Smooth muscle cell (in vitro differentiated cells): Measurements from ENCODE around the gene CDK12. TPM values are rescaled to one million over a fixed set of nuclear protein-coding genes. Genes with fewer than 3 reads are reported as not detected.
"Not testable (repeated sequence)": the region's sequence is repeated elsewhere in the genome, so short reads cannot be mapped to it uniquely, and the experiment has no call there.

Experiments used
- DNase-seq: peaks from one replicate; lab custom pipeline; 2025; ENCODE audit not compliant: unreplicated experiment; lab: John Stamatoyannopoulos, UW
- H2AFZ ChIP-seq: fragments of 200-600 bp; sonication (generic); 2 replicates; pipeline ENCODE4 v1.6.0; 2016; ENCODE audit warnings: antibody characterized with exemption, low read depth, mild to moderate bottlenecking
- H3F3A ChIP-seq: fragments of 200-600 bp; sonication (generic); 2 replicates; pipeline ENCODE4 v1.6.0; 2017; ENCODE audit warnings: antibody characterized with exemption, low read depth
- H3K27ac ChIP-seq: fragments of 200-600 bp; sonication (generic); 2 replicates; pipeline ENCODE4 v1.5.1; 2016; ENCODE audit warnings: low read depth, mild to moderate bottlenecking
- H3K27me3 ChIP-seq: fragments of 200-600 bp; sonication (generic); 2 replicates; pipeline ENCODE4 v1.6.1; 2016; ENCODE audit warnings: low read depth, mild to moderate bottlenecking
- H3K36me3 ChIP-seq: fragments of 200-600 bp; sonication (generic); 2 replicates; pipeline ENCODE4 v1.5.1; 2016; ENCODE audit warnings: low read depth
- H3K4me1 ChIP-seq: fragments of 200-600 bp; sonication (generic); 2 replicates; pipeline ENCODE4 v1.5.1; 2016; ENCODE audit warnings: low read depth
- H3K4me2 ChIP-seq: fragments of 200-600 bp; sonication (generic); 2 replicates; pipeline ENCODE4 v1.6.0; 2016; ENCODE audit warnings: mild to moderate bottlenecking
- H3K4me3 ChIP-seq: fragments of 200-600 bp; sonication (generic); 2 replicates; pipeline ENCODE4 v1.5.1; 2016; ENCODE audit warnings: mild to moderate bottlenecking
- H3K79me2 ChIP-seq: fragments of 200-600 bp; sonication (generic); 2 replicates; pipeline ENCODE4 v1.6.0; 2016; ENCODE audit warnings: low read depth, mild to moderate bottlenecking
- H3K9ac ChIP-seq: fragments of 200-600 bp; sonication (generic); 2 replicates; pipeline ENCODE4 v1.6.0; 2016; ENCODE audit warnings: low read depth
- H3K9me3 ChIP-seq: fragments of 200-600 bp; sonication (generic); replicated peaks from 2 replicates; pipeline ENCODE4 v1.5.1; 2016; ENCODE audit warnings: low read depth
- H4K20me1 ChIP-seq: fragments of 200-600 bp; sonication (generic); 2 replicates; pipeline ENCODE4 v1.6.0; 2016; ENCODE audit warnings: low read depth
- WGBS: methylation state at CpG from one replicate; pipeline ENCODE4 v1.1.7; 2016; ENCODE audit warnings: low lambda C conversion rate; 5-methylcytosine and 5-hydroxymethylcytosine counted together
- polyA plus RNA-seq: library from polyadenylated mRNA; unstranded; fragments of >200 nt; fragmentation: Nextera tagmentation; extraction: Ambion mirVana; gene quantifications from 2 replicates; pipeline ENCODE4 v1.2.1, GENCODE V29; 2016
- total RNA-seq: library from RNA; depleted of rRNA; stranded (reverse); fragments of >200 nt; gene quantifications from 2 replicates; pipeline ENCODE4 v1.2.3, GENCODE V29; 2014
- TF ChIP-seq, protein P1 (sequence below): fragments of 200-600 bp; sonication (generic); IDR thresholded peaks from 2 replicates; pipeline ENCODE4 v1.5.1; 2017; ENCODE audit warnings: borderline replicate concordance, mild to moderate bottlenecking, antibody characterized with exemption; ENCODE audit not compliant: insufficient read depth, poor library complexity, severe bottlenecking

The CDK12 gene
- total and polyA plus RNA-seq, 2 experiments from 2014 or later, result 5.8 to 37.7 TPM

DNA sequence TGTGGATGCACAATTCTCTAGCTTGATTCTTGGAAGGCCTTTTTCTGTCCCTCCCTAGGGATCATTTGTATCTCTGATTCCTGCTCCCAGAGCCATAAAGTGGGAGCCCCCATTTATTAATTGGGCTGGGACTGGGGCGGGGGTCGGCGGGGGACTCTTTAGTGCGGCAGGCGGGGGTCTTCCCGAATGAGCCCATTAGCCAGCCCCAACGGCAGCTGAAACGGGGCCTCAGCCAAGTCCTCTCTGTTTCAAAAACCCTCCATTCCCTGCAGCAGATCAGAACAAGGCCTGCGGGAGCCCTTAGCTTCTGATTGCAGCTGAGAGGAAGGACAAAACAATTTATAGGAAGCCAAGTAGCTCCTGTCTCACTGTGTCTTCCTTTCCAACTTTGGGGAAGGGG lies 79.3 kb downstream of the CDK12 start:
- Histone ChIP-seq H3K4me3 (no peak overlapping the region), H3K36me3 (no peaks in the 10 kb centered on the region), H2AFZ (no peak overlapping the region), H4K20me1 (no peaks in the 10 kb centered on the region), H3K27ac (no peak overlapping the region), H3F3A (no peaks in the 10 kb centered on the region), H3K4me1 (no peaks in the 10 kb centered on the region), H3K79me2 (no peaks in the 10 kb centered on the region), H3K9ac (no peak overlapping the region), H3K27me3 (no peaks in the 10 kb centered on the region), H3K4me2 (no peak overlapping the region), H3K9me3 (no peaks in the 10 kb centered on the region)
- 94% methylated on average over 9 of the region's 9 CpGs for WGBS
- no peak for DNase-seq
- TF ChIP-seq, protein P1, sequence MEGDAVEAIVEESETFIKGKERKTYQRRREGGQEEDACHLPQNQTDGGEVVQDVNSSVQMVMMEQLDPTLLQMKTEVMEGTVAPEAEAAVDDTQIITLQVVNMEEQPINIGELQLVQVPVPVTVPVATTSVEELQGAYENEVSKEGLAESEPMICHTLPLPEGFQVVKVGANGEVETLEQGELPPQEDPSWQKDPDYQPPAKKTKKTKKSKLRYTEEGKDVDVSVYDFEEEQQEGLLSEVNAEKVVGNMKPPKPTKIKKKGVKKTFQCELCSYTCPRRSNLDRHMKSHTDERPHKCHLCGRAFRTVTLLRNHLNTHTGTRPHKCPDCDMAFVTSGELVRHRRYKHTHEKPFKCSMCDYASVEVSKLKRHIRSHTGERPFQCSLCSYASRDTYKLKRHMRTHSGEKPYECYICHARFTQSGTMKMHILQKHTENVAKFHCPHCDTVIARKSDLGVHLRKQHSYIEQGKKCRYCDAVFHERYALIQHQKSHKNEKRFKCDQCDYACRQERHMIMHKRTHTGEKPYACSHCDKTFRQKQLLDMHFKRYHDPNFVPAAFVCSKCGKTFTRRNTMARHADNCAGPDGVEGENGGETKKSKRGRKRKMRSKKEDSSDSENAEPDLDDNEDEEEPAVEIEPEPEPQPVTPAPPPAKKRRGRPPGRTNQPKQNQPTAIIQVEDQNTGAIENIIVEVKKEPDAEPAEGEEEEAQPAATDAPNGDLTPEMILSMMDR, result no peak

GRCh38 chr17:39541652-39542051 lies 80.4 kb downstream of the CDK12 start:
- no peak overlapping the region for H3K4me3 ChIP-seq
- no peaks in the 10 kb centered on the region for H3K36me3 ChIP-seq
- no peak overlapping the region for H3K27ac ChIP-seq
- no peaks in the 10 kb centered on the region for H4K20me1 ChIP-seq
- no peaks in the 10 kb centered on the region for H3K9me3 ChIP-seq
- no peak overlapping the region for H3K4me2 ChIP-seq
- no peak for DNase-seq
- no peaks in the 10 kb centered on the region for H3K27me3 ChIP-seq
- no peaks in the 10 kb centered on the region for H3K4me1 ChIP-seq
- no peaks in the 10 kb centered on the region for H3F3A ChIP-seq
- H3K79me2 ChIP-seq, result no peaks in the 10 kb centered on the region
- no peak overlapping the region for H3K9ac ChIP-seq
- WGBS, result 83% methylated on average over 6 of the region's 6 CpGs
- TF ChIP-seq, protein P1, result no peak
- no peak overlapping the region for H2AFZ ChIP-seq

- 95% methylated on average over 1 of the region's 1 CpG for WGBS
- Histone ChIP-seq H4K20me1 (no peaks in the 10 kb centered on the region), H2AFZ (no peak overlapping the region), H3K27ac (no peak overlapping the region), H3F3A (no peaks in the 10 kb centered on the region), H3K4me3 (no peak overlapping the region), H3K9me3 (no peaks in the 10 kb centered on the region), H3K9ac (no peak overlapping the region), H3K4me1 (no peaks in the 10 kb centered on the region), H3K4me2 (no peak overlapping the region), H3K79me2 (no peaks in the 10 kb centered on the region), H3K27me3 (no peaks in the 10 kb centered on the region), H3K36me3 (no peaks in the 10 kb centered on the region)
- TF ChIP-seq, protein P1, result no peak
- DNase-seq, result no peak
These were observed 81.9 kb downstream of the CDK12 start for GRCh38 chr17:39543176-39543575.

DNA sequence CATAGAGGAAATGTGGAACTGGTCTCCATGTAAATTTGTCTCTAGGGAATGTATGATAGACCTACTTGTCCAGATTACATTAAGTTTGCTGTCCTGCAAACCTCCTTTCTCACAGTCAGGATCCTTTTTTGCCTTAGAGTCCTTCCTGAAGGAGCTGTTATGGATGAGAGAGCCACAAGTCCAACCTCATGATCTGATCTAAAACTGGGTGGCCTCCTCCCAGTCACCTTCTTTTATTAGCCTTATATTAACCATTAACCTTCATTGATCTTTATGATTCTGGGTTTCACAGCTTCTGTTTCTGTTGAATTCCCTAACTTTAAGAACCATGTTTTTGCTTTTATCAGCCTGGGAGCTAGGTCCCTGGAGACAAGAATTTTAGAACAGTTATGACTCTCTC lies 82.4 kb downstream of the CDK12 start:
- no peaks in the 10 kb centered on the region for H3K36me3 ChIP-seq

DNA sequence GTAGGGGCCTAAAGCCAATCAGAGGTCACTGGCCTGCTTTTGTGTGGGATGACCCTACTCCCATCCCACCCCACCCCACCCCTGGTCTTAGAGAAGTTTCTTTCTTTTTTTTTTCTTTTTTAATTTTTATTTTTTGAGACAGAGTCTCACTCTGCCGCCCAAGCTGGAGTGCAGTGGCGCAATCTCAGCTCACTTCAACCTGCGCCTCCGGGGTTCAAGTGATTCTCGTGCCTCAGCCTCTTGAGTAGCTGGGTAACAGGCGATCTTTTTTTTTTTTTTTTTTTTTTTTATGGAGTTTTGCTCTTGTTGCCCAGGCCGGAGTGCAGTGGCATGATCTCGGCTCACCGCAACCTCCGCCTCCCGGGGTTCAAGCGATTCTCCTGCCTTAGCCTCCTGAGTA lies 83.1 kb downstream of the CDK12 start:
- not testable (repeated sequence) for DNase-seq, H2AFZ ChIP-seq, H3K9me3 ChIP-seq, H3K4me3 ChIP-seq, H4K20me1 ChIP-seq, H3K27ac ChIP-seq, H3F3A ChIP-seq, H3K9ac ChIP-seq, H3K36me3 ChIP-seq, H3K4me2 ChIP-seq, H3K4me1 ChIP-seq, H3K79me2 ChIP-seq, H3K27me3 ChIP-seq
- 96% methylated on average over 12 of the region's 12 CpGs for WGBS

More for the DNA sequence above, 82.4 kb downstream of the CDK12 start:
- H3K4me2 ChIP-seq, result no peak overlapping the region
- H3K4me1 ChIP-seq, result no peaks in the 10 kb centered on the region
- H3K4me3 ChIP-seq, result no peak overlapping the region
- TF ChIP-seq, protein P1, result no peak
- H4K20me1 ChIP-seq, result no peaks in the 10 kb centered on the region
- H3K27me3 ChIP-seq, result no peaks in the 10 kb centered on the region
- no peak overlapping the region for H3K27ac ChIP-seq
- no peak for DNase-seq
- H3K79me2 ChIP-seq, result no peaks in the 10 kb centered on the region
- no peaks in the 10 kb centered on the region for H3K9me3 ChIP-seq
- H3F3A ChIP-seq, result no peaks in the 10 kb centered on the region
- H3K9ac ChIP-seq, result no peak overlapping the region
- no peak overlapping the region for H2AFZ ChIP-seq
